A673 (cell line): ENCODE data around the gene PPP2R2D.

Experiments
- CTCF ChIP-seq: fragments of 300-800, 200-600 bp; sonication (generic); conservative IDR thresholded peaks from 2 replicates; pipeline ENCODE4 v1.5.1; 2017; ENCODE audit warnings: low read depth, mild to moderate bottlenecking, antibody characterized with exemption, low read length, moderate library complexity, mixed read lengths
- EZH2 ChIP-seq: fragments of 200-600 bp; sonication (generic); IDR thresholded peaks from 2 replicates; pipeline ENCODE4 v1.6.1; 2017; ENCODE audit warnings: borderline replicate concordance, low read depth, mild to moderate bottlenecking, mixed read lengths, antibody characterized with exemption, low read length; ENCODE audit not compliant: poor library complexity, severe bottlenecking

DNA sequence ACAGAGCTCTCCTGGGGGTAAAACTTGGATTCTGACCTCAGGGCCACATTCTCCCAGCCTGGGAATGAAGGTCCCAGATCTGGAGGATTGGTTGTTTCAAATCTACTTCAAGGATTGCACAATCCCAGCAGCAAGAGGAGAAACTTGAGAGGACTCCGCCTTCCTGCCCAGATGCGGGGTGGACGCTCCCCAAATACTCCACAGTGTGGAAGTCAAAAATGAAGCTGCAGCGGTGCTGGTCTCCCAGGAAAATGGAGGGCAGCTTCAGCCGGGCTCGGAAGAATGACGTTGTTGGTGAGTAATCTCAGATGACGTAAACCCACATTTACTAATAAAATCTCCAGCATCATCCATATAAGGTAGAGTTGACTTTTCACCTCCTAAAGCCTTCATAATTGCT lies 31.5 kb upstream of the PPP2R2D start:
- no peak for TF ChIP-seq EZH2
- no peak for TF ChIP-seq CTCF
